ENCODE measurements around the gene RBMS2.

Gene RBMS2

DNA sequence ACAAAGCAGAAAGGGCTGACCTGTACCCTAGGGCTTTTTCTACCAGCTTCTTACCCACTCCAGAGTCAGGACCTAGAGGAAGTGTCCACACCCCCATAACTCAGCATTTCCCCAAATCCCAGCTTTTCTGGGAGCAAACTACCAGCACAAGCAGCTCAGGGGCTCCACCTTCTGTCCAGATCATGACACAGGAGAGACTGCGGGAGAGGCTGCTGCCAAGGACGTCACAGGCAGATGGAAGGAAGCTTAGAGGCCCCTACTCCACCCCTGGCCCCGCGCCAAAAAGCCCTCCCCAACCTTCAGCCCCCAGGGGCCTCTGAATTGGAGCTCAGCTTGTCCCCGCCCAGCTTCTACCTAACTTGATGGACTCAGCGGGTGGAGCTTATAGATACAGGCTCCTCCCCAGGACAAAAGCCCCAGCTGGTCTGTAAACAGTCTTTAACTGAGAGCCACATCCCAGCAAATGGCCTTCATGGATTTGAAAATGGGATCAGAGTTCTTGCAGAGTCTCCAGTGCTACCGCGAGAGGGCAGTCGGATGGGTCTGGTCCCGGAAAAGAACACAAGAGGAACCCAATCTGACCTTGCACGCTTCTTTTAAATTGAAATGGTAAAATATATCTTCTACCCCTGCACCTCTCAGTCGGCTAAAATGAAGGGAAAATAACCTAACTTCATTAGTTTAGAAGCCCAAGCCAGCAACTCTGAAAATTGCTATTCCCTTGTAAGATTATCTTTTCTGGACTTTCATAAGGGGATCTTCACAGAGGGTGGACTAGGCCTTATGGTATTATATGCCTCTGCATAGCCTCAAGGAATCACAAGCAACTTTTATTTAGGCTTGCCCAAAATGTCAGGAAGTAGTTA is 115.3 kb downstream of the RBMS2 start:
- in situ Hi-C loops (cut with HindIII; ENCODE audit: low pct_ligation_motif_present, low pct_unique_long_range_greater_than_20kb, low sequenced_read_pairs), result no loop called here
- DNase-seq, result peak; percentile 100

GRCh38 chr12:56637621-56638020 is 116.0 kb downstream of the RBMS2 start:
- DNase-seq, result no peak
- in situ Hi-C loops (cut with HindIII; ENCODE audit: low pct_ligation_motif_present, low pct_unique_long_range_greater_than_20kb, low sequenced_read_pairs), result no loop called here

GRCh38 chr12:56641219-56641618 is 119.6 kb downstream of the RBMS2 start:
- in situ Hi-C loops (cut with HindIII; ENCODE audit: low pct_ligation_motif_present, low pct_unique_long_range_greater_than_20kb, low sequenced_read_pairs), result no loop called here
- no peak for DNase-seq

DNA sequence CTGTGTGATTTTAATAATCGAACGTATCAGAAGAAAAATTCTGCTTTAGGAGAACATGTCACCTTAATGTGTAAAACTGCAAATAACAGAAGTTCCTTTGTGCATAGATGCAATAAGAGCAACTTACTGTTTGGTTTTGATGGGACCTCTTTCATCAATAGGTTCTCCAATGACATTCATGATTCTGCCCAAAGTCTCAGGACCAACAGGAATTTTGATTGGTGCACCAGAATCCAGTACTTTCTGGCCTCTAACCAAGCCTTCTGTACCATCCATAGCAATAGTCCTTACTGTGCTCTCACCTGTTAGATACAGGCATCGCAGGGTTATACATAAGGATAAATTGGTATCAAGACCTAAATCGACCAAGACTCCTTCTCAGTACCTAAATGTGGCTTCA is 123.0 kb downstream of the RBMS2 start:
- in situ Hi-C loops (cut with HindIII; ENCODE audit: low pct_ligation_motif_present, low pct_unique_long_range_greater_than_20kb, low sequenced_read_pairs), result no loop called here
- peak; percentile 30 for DNase-seq

DNA sequence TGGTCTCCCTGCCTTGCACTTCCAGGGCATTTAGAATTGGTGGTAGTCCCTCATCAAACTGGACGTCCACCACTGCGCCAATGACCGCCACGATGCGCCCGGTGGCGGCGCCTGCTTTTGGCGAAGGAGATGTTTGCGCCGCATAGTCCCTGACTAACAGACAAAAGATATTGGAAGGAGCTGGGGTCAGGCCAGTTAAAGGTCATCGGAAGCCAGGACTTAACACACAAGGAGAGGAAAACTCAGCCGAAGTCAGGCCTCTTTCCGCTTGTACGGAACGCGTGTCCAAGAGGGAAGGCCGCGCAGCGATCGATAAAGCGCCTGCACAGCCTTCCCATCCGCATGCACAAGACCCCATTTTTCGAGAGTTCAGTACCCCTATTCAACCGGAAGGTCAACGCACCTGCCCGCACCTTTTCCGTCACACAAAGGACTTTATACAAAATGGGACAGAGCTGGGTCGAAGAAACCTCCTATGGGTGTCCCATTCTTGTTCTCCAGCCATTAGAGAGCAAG is 123.6 kb downstream of the RBMS2 start:
- DNase-seq, result peak; percentile 33
- in situ Hi-C loops (cut with HindIII; ENCODE audit: low pct_ligation_motif_present, low pct_unique_long_range_greater_than_20kb, low sequenced_read_pairs), result no loop called here

Data from ACHN (cell line).